AG04450 (cell line): ENCODE measurements around the gene HEPACAM2. TPM values are rescaled to one million over a fixed set of nuclear protein-coding genes. Genes with fewer than 3 reads are reported as not detected.
A peak's percentile ranks its signal among the peaks of the same experiment; 100 is the strongest.

Source experiments
- CTCF ChIA-PET: fragments of 300-600, 350-600 bp; formaldehyde crosslinking; extraction: SDS; loops from one replicate; lab custom pipeline; 2022; ENCODE audit warnings: antibody characterized with exemption, inconsistent platforms; lab: Charles Lee
- POLR2A ChIA-PET: fragments of 350-600 bp; formaldehyde crosslinking; extraction: SDS; loops from one replicate; lab custom pipeline; 2021; ENCODE audit warnings: antibody characterized with exemption, inconsistent platforms; lab: Yijun Ruan, JAX
- DNase-seq: peaks from one replicate; pipeline ENCODE4 v3.0.0-alpha.2; 2011; ENCODE audit warnings: low read depth, low spot score
- H3K27ac ChIP-seq: one replicate; pipeline ENCODE4 v1.5.1; 2012; ENCODE audit warnings: low read depth, low read length, control low read depth
- H3K27me3 ChIP-seq: one replicate; pipeline ENCODE4 v1.6.0; 2012; ENCODE audit warnings: low read length; ENCODE audit not compliant: control insufficient read depth, insufficient read depth
- H3K4me3 ChIP-seq: 2 replicates; pipeline ENCODE4 v1.5.1; 2011; ENCODE audit warnings: mild to moderate bottlenecking, low read depth, low read length, control low read depth
- H3K9me3 ChIP-seq: 2 replicates; pipeline ENCODE4 v1.5.1; 2012; ENCODE audit warnings: low read length; ENCODE audit not compliant: control insufficient read depth, insufficient read depth
- polyA plus RNA-seq: library from polyadenylated mRNA; depleted of rRNA; stranded (reverse); fragments of >200 nt; gene quantifications from 2 replicates; pipeline ENCODE4 v1.2.3, GENCODE V29; 2011
- TF ChIP-seq, protein P1 (sequence below): IDR thresholded peaks from 2 replicates; pipeline ENCODE4 v1.5.1; 2011; ENCODE audit warnings: low read depth, low read length, control low read depth, inconsistent platforms

The HEPACAM2 gene
- polyA plus RNA-seq, 1 experiment, result not detected

DNA sequence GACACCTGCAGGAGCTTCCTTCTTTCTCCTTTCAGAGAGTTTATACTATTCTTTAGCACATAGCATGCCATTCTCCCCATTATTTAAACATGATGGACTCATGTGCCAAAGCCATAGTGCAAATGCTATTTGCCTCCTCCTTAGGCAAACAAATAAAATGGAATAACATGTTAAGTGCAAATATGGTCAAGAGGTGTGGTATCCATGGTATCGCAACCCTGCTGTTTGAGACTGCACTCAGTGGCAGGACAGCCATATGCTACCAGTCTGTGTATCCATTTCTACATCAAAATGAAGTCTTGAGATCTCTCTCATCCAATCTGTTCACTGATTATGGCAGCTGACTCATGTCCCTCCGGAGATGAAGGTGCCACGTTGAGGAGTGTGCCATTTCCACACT, 22.8 kb downstream of the HEPACAM2 start:
- DNase-seq, result no peak
- H3K9me3 ChIP-seq, result no peaks in the 10 kb centered on the region
- no peak overlapping the region for H3K4me3 ChIP-seq
- H3K27me3 ChIP-seq, result peaks cover 5% of the 10 kb centered on the region
- CTCF ChIA-PET, result no interaction called here
- POLR2A ChIA-PET, result no interaction called here
- no peak overlapping the region for H3K27ac ChIP-seq
- TF ChIP-seq, protein P1, sequence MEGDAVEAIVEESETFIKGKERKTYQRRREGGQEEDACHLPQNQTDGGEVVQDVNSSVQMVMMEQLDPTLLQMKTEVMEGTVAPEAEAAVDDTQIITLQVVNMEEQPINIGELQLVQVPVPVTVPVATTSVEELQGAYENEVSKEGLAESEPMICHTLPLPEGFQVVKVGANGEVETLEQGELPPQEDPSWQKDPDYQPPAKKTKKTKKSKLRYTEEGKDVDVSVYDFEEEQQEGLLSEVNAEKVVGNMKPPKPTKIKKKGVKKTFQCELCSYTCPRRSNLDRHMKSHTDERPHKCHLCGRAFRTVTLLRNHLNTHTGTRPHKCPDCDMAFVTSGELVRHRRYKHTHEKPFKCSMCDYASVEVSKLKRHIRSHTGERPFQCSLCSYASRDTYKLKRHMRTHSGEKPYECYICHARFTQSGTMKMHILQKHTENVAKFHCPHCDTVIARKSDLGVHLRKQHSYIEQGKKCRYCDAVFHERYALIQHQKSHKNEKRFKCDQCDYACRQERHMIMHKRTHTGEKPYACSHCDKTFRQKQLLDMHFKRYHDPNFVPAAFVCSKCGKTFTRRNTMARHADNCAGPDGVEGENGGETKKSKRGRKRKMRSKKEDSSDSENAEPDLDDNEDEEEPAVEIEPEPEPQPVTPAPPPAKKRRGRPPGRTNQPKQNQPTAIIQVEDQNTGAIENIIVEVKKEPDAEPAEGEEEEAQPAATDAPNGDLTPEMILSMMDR, result no peak

DNA sequence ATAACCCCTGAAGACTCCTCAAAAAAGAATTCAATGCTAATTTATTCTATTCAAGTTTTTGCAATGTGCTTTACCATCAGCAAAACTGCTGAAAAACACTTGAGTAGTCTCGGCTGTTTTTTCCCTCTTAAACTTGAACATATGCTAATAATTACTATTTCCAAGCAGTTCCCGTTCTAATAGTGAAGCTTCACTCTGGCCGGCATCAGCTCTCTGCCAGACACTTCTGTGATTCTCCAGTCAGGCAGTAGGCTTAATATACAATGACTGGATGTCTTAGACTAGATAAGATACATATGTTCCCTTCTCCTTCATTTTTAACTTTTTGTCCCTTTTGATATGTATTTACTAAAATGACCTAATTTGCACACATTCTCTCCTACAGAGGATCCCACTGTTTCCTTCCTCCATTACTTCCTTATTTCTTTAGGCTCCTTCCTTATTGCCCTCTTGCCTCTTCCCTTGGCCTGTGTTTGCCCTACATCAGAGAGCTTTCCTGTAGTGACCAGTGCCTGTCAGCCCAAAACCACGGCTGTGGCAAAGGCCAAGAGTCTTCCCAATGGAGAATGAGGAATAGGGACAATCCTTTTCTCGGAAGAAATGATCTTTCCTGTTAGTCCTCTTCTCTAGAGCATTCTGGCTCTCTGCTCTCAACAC, 23.5 kb downstream of the HEPACAM2 start:
- Histone ChIP-seq H3K27ac (no peak overlapping the region), H3K9me3 (no peaks in the 10 kb centered on the region), H3K27me3 (peaks cover 5% of the 10 kb centered on the region), H3K4me3 (no peak overlapping the region)
- no peak for DNase-seq
- TF ChIP-seq, protein P1, result no peak
- CTCF ChIA-PET, result no interaction called here
- POLR2A ChIA-PET, result no interaction called here

DNA sequence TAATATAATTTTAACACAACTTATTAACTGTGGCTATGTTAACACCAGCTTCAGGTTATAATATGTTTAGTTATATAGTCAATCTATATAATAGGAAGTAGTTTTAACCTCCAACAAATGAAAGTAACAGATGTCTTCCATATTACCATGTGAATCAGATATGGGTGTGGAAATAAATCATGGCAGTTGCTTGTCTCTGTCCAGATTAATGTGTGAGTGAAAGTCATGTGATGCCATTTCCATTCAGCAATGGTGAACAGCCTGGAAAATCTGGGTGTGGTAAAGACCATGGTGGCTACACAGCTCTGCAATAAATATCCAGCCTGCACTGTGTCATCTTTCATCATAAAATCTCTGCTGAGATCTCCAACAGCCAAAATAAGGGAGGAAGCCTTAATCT, 27.8 kb downstream of the HEPACAM2 start:
- TF ChIP-seq, protein P1, result no peak

DNA sequence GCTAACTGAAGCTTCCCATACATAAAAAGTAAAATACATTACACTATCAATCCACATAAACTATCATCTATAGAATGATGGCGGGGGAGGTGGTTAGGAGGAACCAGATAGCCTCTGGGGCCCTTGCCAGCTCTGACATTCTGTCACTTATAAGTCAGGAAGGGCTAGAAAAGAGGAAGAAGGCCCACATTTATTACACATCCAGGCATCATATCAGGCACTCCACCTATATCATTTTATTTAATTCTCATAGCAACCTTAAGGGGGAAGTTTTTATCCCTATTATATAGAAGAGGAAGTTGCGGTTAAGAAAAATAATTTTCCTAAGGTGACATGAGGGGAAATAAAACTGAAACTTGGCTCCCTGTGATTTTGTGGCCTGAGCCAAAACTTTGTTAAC, 29.9 kb downstream of the HEPACAM2 start:
- Histone ChIP-seq H3K27ac (no peak overlapping the region), H3K9me3 (no peaks in the 10 kb centered on the region), H3K4me3 (no peak overlapping the region), H3K27me3 (peaks cover 3% of the 10 kb centered on the region)
- TF ChIP-seq, protein P1, result no peak
- ChIA-PET CTCF (no interaction called here), POLR2A (no interaction called here)
- no peak for DNase-seq

More for the DNA sequence above, 27.8 kb downstream of the HEPACAM2 start:
- Histone ChIP-seq H3K27ac (no peak overlapping the region), H3K27me3 (peaks cover 2% of the 10 kb centered on the region), H3K9me3 (no peaks in the 10 kb centered on the region), H3K4me3 (no peak overlapping the region)
- CTCF ChIA-PET, result interaction anchor here (1.0 kb wide), 1 partner anchor 29 kb away, joined by 4 read pairs; no protein-coding TSS in a partner anchor
- no peak for DNase-seq
- POLR2A ChIA-PET, result no interaction called here

DNA sequence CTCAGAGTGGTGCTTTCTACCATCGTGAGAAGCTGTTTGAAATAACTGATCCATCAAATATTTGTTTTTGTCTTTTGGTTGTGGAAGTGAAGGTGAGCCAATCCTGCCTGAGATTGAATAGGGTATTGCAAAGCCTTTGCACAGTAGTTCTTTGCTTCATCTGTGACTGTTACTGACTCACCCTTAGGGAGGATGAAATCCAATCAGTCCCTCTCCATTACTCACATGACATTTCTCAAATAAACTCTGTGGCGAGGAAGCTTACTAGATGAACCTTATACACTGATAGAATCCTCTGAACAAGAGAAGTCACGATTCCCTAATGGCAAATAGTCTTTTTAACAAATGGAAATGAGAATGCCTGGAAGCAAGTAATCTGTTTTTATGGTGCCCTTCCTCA, 31.9 kb downstream of the HEPACAM2 start:
- DNase-seq, result peak; percentile 36
- ChIA-PET POLR2A (no interaction called here), CTCF (interaction anchor here (2.8 kb wide), 1 partner anchor 33 kb away, joined by 9 read pairs; no protein-coding TSS in a partner anchor)
- Histone ChIP-seq H3K27ac (no peak overlapping the region), H3K4me3 (no peak overlapping the region), H3K27me3 (peaks cover 7% of the 10 kb centered on the region), H3K9me3 (no peaks in the 10 kb centered on the region)
- TF ChIP-seq, protein P1, result no peak
